ENCODE measurements around the gene USF2.

The USF2 gene

GRCh38 chr19:35267353-35267817 is 1.4 kb upstream of the USF2 start (continued):
- TF ChIP-seq, protein P1, sequence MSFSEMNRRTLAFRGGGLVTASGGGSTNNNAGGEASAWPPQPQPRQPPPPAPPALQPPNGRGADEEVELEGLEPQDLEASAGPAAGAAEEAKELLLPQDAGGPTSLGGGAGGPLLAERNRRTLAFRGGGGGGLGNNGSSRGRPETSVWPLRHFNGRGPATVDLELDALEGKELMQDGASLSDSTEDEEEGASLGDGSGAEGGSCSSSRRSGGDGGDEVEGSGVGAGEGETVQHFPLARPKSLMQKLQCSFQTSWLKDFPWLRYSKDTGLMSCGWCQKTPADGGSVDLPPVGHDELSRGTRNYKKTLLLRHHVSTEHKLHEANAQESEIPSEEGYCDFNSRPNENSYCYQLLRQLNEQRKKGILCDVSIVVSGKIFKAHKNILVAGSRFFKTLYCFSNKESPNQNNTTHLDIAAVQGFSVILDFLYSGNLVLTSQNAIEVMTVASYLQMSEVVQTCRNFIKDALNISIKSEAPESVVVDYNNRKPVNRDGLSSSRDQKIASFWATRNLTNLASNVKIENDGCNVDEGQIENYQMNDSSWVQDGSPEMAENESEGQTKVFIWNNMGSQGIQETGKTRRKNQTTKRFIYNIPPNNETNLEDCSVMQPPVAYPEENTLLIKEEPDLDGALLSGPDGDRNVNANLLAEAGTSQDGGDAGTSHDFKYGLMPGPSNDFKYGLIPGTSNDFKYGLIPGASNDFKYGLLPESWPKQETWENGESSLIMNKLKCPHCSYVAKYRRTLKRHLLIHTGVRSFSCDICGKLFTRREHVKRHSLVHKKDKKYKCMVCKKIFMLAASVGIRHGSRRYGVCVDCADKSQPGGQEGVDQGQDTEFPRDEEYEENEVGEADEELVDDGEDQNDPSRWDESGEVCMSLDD (tag by site-specific recombination; IDR thresholded peaks at IDR 0.05), result peak; percentile 51; the same call in 1 of the 2 replicates
- TF ChIP-seq ZXDB (tag by site-specific recombination; IDR thresholded peaks at IDR 0.05), result peak; percentile 77; the same call in 1 of the 2 replicates
- no peak for TF ChIP-seq ZSCAN5A (tag by site-specific recombination; IDR thresholded peaks at IDR 0.05)
- TF ChIP-seq SETDB1 (IDR thresholded peaks at IDR 0.05; ENCODE audit: insufficient read length, low read length), result no peak
- no peak for TF ChIP-seq ZNF423 (tag by site-specific recombination; IDR thresholded peaks at IDR 0.05)
- peak; percentile 99 for TF ChIP-seq ZFHX2 (tag by site-specific recombination; conservative IDR thresholded peaks at IDR 0.05)
- no peak for TF ChIP-seq ZNF37A (tag by site-specific recombination; IDR thresholded peaks at IDR 0.05)
- TF ChIP-seq SP2 (tag by site-specific recombination; IDR thresholded peaks at IDR 0.05), result peak; percentile 74
- TF ChIP-seq MYNN (tag by site-specific recombination; IDR thresholded peaks at IDR 0.05; ENCODE audit: borderline replicate concordance), result no peak
- 0 out of 2 replicates have a peak, but pooled peaks have one; percentile 45 for TF ChIP-seq ZNF792 (tag by site-specific recombination; IDR thresholded peaks at IDR 0.05)
- TF ChIP-seq ZBTB6 (tag by site-specific recombination; IDR thresholded peaks at IDR 0.05), result 0 out of 2 replicates have a peak, but pooled peaks have one; percentile 9
- TF ChIP-seq ZNF658 (tag by site-specific recombination; IDR thresholded peaks at IDR 0.05), result no peak
- TF ChIP-seq ZNF214 (tag by site-specific recombination; IDR thresholded peaks at IDR 0.05; ENCODE audit: borderline replicate concordance), result no peak
- TF ChIP-seq ZSCAN23 (tag by site-specific recombination; IDR thresholded peaks at IDR 0.05), result no peak
- TF ChIP-seq BCL11B (tag by site-specific recombination; IDR thresholded peaks at IDR 0.05; ENCODE audit: low read depth), result peak; percentile 66
- TF ChIP-seq, protein P2, sequence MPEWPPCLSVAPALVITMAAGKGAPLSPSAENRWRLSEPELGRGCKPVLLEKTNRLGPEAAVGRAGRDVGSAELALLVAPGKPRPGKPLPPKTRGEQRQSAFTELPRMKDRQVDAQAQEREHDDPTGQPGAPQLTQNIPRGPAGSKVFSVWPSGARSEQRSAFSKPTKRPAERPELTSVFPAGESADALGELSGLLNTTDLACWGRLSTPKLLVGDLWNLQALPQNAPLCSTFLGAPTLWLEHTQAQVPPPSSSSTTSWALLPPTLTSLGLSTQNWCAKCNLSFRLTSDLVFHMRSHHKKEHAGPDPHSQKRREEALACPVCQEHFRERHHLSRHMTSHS (tag by site-specific recombination; IDR thresholded peaks at IDR 0.05), result no peak
- TF ChIP-seq PRDM1 (tag by site-specific recombination; IDR thresholded peaks at IDR 0.05), result no peak
- TF ChIP-seq HOXC10 (CRISPR knock-in tag; IDR thresholded peaks at IDR 0.05), result no peak
- TF ChIP-seq ZBTB48 (tag by site-specific recombination; IDR thresholded peaks at IDR 0.05), result peak; percentile 85
- TF ChIP-seq WT1 (tag by site-specific recombination; IDR thresholded peaks at IDR 0.05), result peak; percentile 34
- TF ChIP-seq GFI1B (tag by site-specific recombination; IDR thresholded peaks at IDR 0.05), result peak; percentile 28; the same call in 1 of the 2 replicates
- no peak for TF ChIP-seq ZNF404 (tag by site-specific recombination; IDR thresholded peaks at IDR 0.05)
- no peak for TF ChIP-seq ZNF121 (tag by site-specific recombination; IDR thresholded peaks at IDR 0.05)
- TF ChIP-seq ZNF621 (tag by site-specific recombination; IDR thresholded peaks at IDR 0.05), result no peak
- peak; percentile 66; the same call in 1 of the 2 replicates for TF ChIP-seq ZNF513 (tag by site-specific recombination; IDR thresholded peaks at IDR 0.05)
- TF ChIP-seq TRIM28 (IDR thresholded peaks at IDR 0.05; ENCODE audit: borderline replicate concordance, low read length), result no peak
- TF ChIP-seq SCRT2 (tag by site-specific recombination; IDR thresholded peaks at IDR 0.05), result peak; percentile 34; the same call in 1 of the 2 replicates
- no peak for TF ChIP-seq ZNF274 (IDR thresholded peaks at IDR 0.05; ENCODE audit: low read length)
- no peak for TF ChIP-seq ZNF274 (tag by site-specific recombination; IDR thresholded peaks at IDR 0.05; ENCODE audit: borderline replicate concordance)
- TF ChIP-seq ZBTB20 (tag by site-specific recombination; IDR thresholded peaks at IDR 0.05), result peak; percentile 94
- TF ChIP-seq, protein P3, sequence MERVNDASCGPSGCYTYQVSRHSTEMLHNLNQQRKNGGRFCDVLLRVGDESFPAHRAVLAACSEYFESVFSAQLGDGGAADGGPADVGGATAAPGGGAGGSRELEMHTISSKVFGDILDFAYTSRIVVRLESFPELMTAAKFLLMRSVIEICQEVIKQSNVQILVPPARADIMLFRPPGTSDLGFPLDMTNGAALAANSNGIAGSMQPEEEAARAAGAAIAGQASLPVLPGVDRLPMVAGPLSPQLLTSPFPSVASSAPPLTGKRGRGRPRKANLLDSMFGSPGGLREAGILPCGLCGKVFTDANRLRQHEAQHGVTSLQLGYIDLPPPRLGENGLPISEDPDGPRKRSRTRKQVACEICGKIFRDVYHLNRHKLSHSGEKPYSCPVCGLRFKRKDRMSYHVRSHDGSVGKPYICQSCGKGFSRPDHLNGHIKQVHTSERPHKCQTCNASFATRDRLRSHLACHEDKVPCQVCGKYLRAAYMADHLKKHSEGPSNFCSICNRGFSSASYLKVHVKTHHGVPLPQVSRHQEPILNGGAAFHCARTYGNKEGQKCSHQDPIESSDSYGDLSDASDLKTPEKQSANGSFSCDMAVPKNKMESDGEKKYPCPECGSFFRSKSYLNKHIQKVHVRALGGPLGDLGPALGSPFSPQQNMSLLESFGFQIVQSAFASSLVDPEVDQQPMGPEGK (tag by site-specific recombination; IDR thresholded peaks at IDR 0.05), result no peak; the same call in none of the 2 replicates
- no peak; the same call in 1 of the 2 replicates for TF ChIP-seq ZNF335 (tag by site-specific recombination; conservative IDR thresholded peaks at IDR 0.05)

All from HEK293 (cell line).